GM15510 (cell line): ENCODE results near the gene OR52A1.

Experiments
- POLR2A ChIP-seq: IDR thresholded peaks from 3 replicates; pipeline ENCODE4 v1.6.1; 2011; ENCODE audit warnings: borderline replicate concordance; ENCODE audit not compliant: insufficient read length; ENCODE audit errors: extremely low read depth

OR52A1 gene

DNA sequence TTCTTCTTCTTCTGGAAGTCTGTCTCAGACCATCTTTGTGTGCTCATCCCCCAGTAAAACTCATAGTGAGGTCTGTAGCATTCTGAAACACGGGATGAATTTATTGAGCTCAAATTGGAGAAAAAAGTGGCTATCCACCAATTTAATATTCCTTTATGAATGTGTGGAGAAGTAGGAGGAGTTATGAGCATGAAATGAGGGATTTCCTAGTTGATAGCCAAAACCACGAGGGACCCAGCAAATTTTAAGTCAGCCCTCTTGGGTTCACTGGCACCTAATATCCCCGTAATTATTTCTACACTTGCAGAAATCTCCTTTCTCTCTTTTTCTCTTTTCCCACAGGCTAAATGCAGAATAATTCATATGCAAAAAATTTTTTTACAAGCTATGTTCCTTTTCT lies at the start of gene OR52A1:
Gene OR52A1 (minus strand): TSS at position 101 of the 400 bp plus-strand sequence. CDS start 2,388 bp downstream, outside the sequence.
- no peak for TF ChIP-seq POLR2A

DNA sequence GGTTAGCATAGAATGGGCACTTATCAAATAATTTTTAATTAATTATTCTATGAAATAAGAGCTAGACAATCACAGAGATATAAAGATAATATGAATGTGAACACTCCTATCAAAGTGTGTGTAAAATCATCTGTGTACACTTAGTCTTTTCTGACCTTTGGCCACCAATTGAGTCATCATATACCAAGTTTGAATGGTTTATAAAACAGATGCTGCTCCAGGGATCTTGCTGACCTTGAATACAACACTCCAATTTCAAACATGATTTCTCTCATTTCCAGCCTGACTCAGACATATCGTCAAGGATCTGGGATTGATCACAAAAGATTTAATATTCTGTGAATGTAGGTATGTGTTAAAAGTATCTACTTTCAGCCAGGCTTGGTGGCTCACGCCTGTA lies 48.8 kb upstream of the OR52A1 start:
- TF ChIP-seq POLR2A: no peak

DNA sequence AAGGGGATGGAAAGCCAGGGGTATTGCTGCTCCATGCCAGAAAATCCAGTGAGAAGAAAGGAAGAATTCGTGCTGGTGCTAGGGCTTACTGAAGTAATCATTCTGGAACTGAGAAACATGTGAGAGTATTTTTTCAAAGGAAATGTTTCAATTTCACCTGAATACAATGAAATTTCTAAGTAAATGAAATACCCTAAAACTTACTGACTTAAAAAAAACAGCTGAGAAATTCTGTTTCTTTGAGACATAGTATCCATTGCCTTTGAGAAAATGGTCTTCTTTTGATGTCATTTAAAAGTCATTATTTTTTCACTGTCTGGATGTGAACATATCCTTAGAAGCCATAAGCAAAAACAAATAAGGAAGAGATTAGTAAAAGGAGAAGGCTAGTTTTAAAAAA lies 46.0 kb upstream of the OR52A1 start, which contains the start of gene OR51V1:
Gene OR51V1 (minus strand): TSS at position 101 of the 400 bp plus-strand sequence. CDS start 0 bp downstream, at position 101.
- no peak for TF ChIP-seq POLR2A

DNA sequence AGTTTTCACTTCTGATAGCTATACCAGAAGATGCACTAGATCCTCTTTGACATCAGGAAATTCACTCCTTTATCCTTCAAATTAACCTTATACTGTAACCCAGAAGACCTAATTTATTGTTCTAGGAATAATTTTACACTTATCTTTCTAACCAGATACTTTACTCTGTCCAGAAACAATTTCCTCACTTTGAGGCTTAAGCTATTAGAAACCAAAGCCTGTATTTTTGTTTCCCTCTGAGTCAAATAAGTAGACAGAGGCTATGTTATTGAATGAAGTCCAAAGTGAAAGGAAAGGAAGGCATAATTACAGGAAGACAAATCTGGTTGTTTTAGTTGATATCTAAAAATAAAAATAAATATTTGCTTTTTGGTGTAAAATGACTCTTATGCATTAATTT lies 43.7 kb upstream of the OR52A1 start:
- no peak for TF ChIP-seq POLR2A

DNA sequence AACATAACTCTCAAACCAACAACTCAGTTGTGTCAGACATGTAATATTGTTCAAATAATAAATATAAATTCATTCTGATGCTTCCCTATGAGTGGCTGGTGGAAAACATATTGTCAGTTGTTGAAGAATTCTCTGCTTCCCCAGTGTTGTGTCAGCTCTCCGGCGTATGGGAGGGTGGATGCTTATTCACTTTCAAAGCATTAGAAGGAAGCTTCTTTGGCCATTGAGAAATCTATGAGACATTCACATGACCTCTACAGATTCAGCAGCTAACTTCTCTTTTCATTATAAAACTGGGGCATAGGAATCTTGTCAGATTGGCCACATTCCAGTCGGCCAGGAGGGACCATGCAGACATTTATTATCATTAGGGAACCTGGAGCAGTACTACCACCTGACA lies 43.0 kb upstream of the OR52A1 start:
- TF ChIP-seq POLR2A: no peak

DNA sequence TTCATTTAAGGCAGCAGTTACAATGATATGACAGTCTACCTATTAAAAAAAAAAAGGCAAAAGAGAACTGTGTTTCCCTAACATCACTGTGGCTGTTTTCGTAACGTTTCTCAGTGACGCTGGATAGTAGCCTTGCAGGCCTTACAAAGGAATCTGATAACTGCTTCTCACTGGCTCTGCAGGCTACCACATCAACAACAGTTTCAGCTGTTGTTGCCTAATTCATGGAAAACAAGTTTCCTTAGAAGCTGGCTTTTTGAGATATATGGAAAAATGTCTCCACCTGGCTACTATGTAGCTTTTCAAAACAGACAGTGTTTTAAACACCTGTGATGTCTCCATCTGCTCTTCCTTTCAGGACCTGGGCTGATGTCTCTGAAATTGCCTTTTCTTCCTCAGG lies 42.2 kb upstream of the OR52A1 start:
- no peak for TF ChIP-seq POLR2A

DNA sequence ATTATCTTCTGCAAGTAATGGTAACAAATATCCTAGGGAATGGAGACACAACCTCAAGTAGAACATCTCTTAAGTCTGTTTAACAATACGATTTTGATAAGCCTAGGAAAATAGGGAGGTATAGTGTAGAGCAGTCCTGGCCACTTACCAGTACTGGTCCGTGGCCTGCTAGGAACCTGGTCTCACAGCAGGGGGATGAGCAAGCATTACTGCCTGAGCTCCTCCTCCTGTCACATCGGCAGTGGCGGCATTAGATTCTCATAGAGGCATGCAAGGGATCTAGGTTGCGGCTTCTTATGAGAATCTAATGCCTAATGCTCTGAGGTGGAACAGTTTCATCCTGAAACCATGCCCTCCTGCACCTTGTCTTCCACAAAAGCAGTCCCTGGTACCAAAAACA lies 41.5 kb upstream of the OR52A1 start:
- no peak for TF ChIP-seq POLR2A

DNA sequence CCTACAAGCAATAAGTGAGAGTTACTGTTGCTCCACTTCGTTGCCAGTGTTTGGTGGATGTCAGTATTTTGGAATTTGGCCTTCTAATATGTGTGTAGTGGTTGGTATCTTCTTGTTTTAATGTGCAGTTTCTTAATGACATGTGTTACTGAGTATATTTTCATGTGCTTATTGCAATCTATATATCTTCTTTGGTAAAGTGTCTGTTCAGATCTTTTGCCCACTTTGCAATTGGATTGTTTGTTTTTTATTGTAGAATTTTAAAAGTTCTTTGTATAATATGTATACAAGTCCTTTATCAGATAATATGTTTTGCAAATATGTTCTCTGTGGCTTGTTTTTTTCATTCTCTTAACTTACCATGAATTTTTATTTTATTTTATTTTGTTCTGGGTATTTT lies 38.2 kb upstream of the OR52A1 start:
- TF ChIP-seq POLR2A: no peak

DNA sequence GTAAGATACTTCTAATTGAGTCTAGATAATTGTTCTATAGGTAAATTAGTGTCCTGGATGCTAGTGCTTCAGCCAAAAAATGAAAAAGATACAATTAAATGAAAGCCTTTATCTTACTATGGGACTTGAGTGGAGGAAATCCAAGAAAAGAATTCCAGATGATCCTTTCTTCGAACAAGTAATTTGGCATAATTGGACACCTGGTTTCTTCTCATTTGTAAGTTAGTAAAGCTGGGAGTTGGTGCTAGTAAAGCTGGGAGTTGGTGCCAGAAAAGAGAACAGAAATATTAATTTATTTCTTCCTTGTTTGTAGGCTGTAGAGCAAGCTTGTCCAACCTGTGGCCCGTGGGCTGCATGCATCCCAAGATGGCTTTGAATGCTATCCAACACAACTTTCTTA lies 33.6 kb upstream of the OR52A1 start:
- TF ChIP-seq POLR2A: no peak

DNA sequence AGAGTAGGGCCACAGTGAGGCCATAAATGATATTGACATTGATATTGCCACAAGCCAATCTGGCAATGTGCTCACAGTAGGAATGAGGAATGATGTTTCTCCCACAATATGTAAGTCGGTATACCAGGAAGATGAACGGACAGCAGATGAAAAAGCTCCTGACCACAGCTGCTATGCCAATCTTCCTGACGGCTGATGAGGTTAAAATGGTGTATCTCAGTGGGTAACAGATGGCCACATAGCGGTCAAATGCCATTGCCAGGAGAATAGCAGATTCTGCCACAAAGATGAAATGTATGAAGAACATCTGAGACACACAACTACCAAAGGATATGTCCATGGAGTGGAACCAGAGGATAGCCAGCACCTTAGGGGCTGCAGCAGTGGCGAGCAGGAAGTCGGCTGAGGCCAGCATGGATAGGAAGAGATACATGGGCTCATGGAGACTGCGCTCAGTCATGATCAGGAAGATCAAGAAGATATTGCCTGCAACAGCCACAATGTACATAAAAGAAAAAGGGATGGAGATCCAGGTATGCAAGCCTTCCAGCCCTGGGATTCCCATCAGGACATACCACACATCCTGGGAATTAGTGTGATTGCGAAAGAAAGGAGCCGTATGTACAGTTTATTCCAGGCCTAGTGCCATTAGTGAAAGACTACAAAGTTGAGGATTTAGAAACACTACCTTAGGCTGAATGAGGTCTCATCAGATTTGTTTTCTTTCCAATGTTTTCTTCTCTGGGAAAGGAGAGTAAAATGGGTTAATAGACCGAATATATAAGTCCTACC lies 23.7 kb upstream of the OR52A1 start:
- TF ChIP-seq POLR2A: no peak

DNA sequence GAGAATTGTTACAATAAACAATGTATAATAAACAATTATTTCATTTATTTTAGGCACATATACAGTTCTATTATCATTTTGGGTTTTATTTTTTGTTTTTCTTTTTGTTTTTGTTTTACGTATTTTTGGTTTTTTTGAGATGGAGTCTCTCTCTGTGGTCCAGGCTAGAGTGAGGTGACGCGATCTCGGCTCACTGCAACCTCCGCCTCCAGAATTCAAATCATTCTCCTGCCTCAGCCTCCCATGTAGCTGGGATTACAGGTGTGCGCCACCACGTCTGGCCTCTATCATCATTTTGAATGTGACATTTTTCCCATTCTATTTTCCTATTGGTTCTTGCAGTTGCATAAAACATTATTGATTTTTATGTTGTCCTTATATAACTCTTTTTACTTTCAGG lies 20.4 kb upstream of the OR52A1 start:
- TF ChIP-seq POLR2A: no peak

DNA sequence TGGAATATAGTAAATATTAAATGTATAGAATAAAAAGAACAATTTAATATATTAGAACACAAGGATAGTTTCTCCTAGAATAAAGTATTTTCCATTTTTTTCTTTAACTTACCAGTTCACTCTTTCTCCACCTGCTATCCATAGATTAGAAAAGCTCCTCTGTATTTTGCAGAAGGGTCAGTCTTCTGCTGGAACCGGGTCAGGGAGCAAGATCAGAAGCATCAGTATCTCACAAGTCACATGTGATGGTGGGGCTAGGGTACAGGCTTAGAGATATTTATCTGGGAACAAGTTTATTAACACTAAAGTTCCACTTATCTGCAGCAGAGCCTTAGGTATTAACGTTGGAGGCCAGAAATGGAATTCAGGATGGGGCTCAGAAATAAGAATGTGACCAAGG lies 17.3 kb upstream of the OR52A1 start:
- TF ChIP-seq POLR2A: no peak

DNA sequence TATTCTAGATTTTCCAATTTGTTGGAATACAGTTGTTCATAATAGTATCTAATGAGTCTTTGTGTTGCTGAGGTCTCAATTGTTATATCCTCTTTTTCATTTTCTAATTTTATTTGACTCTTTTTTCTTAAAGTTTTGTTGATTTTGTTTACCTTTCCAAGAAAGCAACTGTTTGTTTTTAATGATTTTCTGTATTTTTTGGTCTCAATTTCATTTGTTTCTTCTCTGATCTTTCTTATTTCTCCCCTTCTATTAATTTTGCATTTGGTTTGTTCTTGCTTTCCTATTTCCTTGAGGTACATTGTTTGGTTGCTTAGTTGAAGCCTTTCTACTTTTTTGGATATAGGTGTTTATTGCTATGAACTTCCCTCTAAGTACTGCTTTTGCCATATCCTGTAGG lies 5.2 kb upstream of the OR52A1 start:
- TF ChIP-seq POLR2A: no peak

DNA sequence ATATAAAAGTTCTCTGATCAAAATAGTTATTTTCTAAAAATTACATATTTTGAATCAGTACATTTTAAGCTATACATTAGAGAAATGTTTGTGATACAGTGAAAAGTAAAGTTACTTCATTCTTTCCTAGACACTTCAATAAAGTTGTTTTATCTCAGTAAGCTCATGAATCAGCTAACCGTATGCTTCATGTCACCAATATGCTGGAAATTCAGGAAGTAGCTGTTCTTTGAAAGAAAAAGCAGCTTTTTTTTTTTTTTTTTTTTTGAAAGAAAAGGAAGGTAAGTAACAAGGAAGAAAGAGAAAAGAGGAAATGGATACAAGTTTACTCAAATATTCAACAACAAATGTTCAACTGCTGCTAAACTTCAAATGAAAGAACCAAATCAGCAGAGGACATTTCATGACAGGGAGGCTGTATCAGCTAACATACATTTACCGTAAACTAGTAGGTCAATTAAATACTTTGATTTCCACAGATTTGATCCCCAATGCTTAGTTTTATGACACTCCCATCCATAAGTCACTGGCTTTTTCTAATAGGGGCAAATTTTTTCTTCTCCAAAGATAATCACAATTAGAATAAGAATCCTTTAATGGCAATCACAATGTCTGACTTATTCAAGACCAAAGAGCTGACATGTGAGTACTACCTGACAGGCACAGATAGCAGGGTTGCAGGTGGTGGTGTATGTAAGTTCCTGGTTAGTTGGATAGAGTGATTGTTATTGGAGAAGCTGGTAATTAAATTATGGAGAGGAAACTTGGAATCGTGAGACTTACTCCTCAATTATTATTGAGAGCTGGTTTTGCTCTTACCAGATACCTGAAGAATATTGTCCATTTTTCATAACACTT lies 754 bp downstream of the OR52A1 start:
- no peak for TF ChIP-seq POLR2A

DNA sequence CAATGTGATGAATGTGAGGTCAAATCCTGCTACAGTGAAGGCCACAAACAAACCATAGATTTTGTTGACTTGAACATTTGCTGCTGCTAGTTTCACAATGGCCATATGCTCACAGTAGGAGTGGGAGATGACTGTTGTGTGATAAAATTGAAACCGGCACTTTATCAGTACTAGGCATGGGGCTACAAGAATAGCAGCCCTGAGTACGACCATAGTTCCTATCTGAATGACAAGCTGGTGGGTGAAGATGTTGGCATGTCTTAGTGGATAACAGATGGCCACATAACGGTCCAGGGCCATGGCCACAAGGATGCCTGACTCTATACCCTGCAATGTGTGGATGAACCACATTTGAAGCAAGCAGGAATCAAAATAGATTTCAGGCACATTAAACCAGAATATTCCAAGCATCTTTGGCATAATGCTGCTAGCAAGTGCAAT lies 2.8 kb downstream of the OR52A1 start:
- TF ChIP-seq POLR2A: no peak
